GM19099 (cell line): ENCODE results near the gene NAGK.

Source experiments
- POLR2A ChIP-seq: IDR thresholded peaks from 3 replicates; pipeline ENCODE4 v1.6.1; 2011; ENCODE audit warnings: low read depth; ENCODE audit not compliant: insufficient read length; ENCODE audit errors: extremely low read depth

Gene NAGK

DNA sequence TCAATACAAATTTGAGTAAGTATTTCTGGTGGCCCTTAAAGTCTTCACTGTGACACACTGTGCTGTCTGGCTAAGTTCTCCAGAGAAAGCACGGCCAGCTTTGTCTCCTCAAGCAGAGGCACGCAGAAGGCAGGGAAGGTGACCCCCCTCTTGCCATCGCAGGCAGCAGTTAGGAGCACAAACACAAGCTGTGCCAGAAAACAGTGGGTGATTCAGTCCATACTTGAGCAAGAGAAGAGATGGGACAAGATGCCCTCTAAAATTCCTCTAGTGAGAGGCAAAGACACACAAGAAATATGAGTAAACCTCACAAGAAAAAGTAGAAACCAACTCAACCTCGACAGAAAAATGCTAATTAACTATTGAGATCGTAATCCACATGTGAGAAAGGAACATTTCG, 51.7 kb downstream of the NAGK start:
- no peak for TF ChIP-seq POLR2A

DNA sequence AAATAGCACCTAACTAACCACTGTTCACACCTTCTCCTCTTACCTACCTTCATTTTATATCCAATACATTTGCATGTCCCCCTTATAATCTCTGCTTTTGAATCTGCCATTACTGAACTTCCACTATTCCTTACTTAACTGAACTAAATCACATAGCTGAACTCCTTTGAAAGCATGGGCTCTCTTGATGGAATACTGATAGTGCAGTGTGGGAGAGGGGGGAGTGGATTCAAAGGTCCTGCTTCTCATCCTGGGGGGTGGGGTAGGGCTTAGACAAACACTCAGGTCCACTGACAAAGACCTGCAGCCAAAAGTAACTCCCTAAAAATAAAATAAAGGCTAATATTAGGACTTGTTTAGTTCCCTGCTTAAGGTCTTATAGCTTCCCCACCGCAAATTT, 53.0 kb downstream of the NAGK start:
- TF ChIP-seq POLR2A: no peak

- TF ChIP-seq POLR2A: no peak
Measured at GRCh38 chr2:71122387-71123298, 54.2 kb downstream of the NAGK start.

DNA sequence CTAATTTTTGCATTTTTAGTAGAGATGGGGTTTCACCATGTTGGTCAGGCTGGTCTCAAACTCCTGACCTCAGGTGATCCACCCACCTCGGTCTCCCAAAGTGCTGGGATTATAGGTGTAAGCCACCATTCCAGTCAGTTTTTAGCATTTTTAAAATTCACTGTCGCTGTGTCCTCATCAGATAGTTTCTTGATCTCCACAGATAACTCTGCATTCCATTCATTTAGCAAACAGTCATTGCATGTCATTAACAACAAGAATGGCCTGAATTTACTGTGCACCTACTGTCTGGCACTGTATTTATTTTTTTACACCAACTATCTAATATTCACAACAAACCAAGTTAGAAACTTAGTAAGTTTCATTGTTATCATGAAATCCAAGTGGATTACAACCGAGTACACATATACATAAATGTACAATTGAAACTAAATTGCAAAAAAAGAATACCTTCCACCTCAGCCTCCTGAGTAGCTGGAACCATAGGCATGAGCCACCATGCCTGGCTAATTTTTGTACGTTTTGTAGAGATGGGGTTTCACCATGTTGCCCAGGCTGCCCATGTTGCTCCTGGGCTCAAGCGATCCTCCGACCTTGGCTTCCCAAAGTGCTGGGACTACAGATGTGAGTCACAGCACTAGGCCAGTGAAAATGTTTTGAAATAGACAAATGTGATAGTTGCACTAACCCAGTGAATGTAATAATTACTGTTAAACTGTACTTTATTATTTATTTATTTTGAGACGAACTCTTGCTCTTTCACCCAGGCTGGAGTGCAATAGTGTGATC, 57.3 kb downstream of the NAGK start:
- no peak for TF ChIP-seq POLR2A

- TF ChIP-seq POLR2A: no peak
Measured at GRCh38 chr2:71126957-71127356, 58.5 kb downstream of the NAGK start.
